HG03097 (cell line): Measurements from ENCODE around the gene USP12.

Source experiments
- ATAC-seq: cut with Tn5 transposase; IDR thresholded peaks from one replicate; pipeline ENCODE4 v1.9.1; 2021; ENCODE audit not compliant: unreplicated experiment, low FRiP score

Gene USP12

GRCh38 chr13:27186295-27186694, 14.7 kb upstream of the USP12 start:
- ATAC-seq: no peak

DNA sequence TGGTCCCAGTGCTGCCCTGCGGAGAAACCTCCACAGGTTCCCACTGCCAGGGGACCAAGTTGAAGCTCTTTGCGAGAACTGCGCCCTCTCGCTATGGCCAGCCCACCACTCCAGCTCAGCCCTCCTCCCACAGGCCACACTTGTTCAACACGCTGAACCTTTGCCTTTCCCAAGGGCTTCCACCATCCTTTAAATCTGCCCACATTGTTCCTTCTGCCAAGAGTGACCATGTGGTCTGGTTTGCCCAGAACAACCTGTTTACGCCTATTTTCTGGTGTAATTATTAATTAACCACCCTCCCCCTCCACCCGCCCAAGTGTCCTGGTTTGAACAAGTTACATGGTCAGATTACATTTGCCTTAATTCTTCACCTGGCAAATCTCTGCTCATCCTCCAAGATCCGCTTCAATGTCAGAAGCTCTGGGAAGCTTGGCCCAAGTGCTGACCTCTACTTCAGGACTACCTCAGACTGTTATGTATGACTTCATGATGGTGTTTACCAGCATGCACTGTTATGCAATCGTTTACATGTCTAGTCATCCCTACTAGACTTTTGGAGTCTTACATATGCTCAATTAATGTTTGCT, 12.0 kb upstream of the USP12 start:
- ATAC-seq: no peak

DNA sequence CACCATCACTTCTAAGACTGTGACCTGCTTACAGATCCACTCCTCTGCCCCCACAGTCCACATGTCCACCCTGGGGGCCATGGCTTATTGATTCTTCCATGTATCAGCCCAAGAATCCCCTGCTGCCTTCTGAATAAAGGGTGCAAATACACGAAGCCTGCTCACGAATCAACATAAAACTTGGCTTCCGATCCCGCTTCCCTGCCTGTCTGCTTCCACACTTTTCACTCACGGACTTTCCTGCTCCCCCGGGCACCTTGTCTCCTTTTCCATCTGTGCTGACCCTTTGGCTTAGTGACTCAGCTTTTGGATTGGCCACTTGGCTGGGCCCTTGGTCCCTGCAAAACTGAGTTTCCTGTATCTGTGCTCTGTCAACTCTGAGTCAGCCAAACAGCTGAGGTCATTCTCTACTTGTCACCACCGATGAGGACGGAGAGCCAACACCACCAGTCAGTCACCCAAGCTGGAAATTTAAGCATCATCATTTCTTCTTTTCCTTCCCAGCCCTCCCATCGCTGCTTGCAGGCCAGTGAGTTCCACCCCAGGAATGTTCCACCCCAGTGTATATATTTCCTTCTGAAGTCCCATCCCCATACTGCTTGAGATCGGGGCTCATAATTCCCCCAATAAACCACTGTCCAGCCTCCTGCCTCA, 11.4 kb upstream of the USP12 start:
- no peak for ATAC-seq

- ATAC-seq: no peak
Observed at GRCh38 chr13:27182054-27182453, 10.4 kb upstream of the USP12 start.

- ATAC-seq: no peak
Observed at GRCh38 chr13:27177852-27178251, 6.2 kb upstream of the USP12 start.

DNA sequence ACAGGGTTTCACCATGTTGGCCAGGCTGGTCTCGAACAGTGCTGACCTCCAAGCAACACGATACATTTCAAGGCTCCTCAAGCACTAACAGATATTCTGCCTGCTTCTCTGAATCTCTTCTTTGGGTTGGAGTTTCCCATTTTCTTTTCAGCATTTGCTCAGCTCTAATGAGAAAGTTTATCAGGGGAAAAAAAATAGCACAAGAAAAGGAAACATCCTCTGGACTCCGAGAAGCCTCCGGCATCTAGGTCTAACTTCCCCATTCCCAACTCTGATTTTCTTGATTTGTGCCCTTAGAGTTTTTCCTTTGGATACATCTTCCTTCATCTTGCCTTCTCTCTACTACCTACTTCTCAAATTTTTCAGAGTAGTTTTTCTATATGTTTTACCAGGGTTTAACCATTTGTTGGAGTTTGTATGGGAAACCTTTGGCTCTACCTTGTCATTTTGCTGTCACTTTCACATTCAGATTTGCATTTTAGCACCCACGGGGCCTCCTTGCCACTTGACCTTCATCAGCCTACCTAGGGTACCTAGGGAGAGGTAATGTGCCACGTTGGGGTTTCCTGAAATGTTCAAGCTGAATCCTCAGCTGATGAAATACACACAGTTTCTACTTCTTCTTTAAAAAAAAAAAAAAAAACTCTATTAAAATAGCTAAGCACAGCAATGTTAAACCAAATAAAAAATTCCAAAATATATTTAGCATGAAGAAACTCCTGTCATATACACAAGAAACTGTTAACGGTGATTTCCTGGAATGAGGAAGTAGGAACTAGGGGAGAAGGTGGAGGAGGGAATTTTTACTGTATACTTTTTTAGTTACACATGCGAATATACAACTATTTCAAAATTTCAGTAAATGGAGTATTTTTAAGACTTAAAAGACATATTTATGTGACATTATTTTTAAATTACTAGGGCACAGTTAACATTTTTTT, 5.1 kb upstream of the USP12 start:
- ATAC-seq: no peak

DNA sequence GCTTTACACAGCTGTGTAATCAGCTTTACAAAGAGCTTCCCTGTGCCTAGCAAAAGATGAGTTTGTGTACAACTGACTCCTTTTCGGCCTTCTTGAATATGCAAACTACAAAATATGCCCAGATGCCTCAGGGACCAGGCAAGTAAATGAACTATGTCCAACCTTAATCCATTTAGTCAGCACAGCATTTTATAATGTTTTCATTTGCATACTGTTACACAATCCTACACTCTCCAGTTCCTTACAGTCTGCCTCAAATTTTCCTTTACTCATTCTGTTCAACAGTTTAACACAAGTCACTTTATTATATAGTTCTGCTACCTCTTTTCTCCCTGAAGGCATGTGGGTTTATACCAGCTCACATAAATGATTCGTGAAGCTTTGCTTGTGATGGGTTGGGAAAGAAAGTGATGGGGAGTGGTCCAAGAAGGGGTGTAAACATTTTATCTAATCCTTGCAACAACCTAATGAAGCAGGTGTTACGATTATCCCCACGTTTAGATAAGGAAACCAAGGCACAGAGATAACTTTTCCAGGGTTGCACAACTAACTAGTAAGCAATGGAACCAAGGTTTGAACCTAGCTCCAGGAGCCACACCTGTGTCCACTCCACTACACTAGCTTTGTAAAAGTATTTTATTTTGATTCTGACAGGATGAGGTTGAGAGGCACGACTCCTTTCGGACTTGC, 3.3 kb upstream of the USP12 start:
- ATAC-seq: no peak

GRCh38 chr13:27172495-27172842, 858 bp upstream of the USP12 start:
- ATAC-seq: no peak

DNA sequence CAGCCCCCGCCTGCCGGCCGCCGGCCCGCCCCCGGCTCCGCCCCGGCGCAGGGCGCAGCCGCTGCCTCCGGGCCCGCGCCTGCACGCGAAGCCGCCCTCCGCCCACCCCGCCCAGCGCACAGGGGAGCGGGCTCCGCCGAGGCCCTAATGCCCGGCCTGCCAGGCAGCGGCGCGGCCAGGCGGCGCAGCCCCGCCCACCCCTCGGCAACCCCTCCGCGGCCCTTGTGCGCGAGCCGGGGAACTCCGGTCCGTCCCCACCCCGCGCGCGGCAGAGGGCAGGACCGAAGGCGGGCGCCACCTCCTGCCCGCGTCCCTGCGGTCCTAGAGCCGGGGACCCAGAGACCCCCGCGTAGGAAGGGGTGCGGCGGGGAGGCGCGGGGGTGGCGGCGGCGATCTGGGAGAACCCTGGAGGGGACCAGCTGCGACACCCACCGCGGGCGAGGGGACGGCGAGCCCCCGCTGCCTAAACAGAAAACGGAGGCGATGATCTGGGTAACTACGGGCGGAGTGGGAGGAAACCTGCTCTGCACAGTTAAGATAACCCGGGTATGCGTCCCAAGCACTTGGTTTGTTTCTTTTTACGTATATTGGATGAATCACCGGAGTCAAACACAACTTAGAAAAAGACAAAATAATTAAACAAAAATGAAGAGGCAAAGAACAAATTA, 350 bp upstream of the USP12 start:
- peak; percentile 70 for ATAC-seq

- no peak for ATAC-seq
Observed at GRCh38 chr13:27170516-27171243, 931 bp downstream of the USP12 start.

GRCh38 chr13:27170221-27170515, 1.4 kb downstream of the USP12 start:
- no peak for ATAC-seq

GRCh38 chr13:27168906-27169657, 2.5 kb downstream of the USP12 start:
- ATAC-seq: no peak

DNA sequence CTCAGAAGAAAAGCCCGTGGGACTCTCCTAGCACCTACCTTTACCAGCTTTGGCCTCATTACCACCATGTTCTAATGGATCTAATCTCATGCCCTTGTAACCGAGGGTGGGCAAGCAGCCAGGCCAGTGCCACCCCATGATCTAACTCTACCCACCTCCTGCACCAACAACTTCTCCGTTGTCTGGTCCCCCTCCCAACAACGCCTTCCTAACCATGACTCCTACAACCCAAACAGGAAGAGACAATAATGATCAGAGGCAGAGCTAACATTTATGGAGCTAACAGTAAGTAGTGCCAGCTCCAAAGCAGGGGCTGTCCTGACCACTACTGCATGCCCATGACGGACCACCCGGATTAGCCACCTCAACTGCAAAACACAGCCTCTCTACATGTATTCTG, 3.5 kb downstream of the USP12 start:
- no peak for ATAC-seq

- no peak for ATAC-seq
Observed at GRCh38 chr13:27166313-27166712, 5.3 kb downstream of the USP12 start.

DNA sequence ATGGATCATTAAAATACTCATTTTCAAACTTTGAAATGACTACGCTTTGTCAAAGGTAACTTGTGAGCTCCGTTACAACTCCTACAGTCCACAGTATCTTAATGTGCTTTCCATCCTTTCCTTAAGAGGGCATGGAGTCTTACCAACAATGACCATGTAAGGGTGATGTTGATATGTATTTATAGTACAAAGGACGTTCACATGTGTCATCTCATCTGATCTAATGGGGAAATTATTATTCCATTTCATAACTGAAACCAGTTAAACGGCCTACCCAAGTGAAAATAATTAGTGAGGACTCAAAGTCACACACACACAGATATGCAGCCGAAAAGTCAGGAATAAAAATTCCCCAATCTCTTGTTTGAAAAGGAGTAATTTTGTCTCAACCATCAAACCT, 9.6 kb downstream of the USP12 start:
- ATAC-seq: no peak

- ATAC-seq: no peak
Observed at GRCh38 chr13:27161423-27161822, 10.2 kb downstream of the USP12 start.

GRCh38 chr13:27160657-27161295, 10.8 kb downstream of the USP12 start:
- no peak for ATAC-seq

DNA sequence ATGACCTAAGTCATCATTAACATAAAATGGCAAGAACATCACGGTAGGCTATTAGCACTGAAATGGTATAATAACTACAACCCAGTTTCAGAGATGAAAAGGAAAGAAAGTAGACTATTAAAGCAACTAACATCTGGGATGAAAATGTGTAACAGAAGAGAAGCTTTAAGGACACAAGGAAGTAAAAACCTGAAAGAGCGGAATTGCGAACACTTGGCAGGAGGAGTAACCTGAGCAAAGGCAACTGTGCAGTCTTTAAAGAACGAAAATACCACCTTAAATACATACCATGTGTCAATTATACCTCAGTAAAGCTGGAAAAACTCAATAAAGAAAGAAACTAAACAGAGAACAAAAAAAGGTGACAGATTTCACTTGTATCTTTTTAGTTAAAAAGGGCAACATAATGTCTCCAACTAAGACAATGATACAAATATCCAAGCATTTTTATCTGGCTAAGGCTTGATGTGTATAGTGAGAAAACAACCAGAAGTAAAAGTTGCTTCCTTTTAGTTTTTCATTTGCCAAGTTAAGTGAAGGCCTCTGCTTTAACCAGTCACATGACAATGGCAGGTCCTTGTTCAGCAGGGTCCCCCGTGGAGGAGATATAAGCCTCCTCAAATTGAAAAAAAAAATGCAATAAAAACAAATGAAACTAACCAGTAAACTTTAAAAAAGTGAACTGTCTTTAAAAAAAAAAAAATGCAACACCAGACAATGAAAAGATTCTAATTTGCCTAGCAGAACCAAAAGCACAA, 11.6 kb downstream of the USP12 start:
- no peak for ATAC-seq
